ENCODE data around the gene WDR4. TPM values are rescaled to one million over a fixed set of nuclear protein-coding genes. Genes with fewer than 3 reads are reported as not detected.

The WDR4 gene
- total and polyA plus RNA-seq, 9 of the 15 experiments (the other 6 are each of a cell fraction or from before 2014, with no cell fraction given) = 5.4 to 95.4 (median 32.1) TPM

DNA sequence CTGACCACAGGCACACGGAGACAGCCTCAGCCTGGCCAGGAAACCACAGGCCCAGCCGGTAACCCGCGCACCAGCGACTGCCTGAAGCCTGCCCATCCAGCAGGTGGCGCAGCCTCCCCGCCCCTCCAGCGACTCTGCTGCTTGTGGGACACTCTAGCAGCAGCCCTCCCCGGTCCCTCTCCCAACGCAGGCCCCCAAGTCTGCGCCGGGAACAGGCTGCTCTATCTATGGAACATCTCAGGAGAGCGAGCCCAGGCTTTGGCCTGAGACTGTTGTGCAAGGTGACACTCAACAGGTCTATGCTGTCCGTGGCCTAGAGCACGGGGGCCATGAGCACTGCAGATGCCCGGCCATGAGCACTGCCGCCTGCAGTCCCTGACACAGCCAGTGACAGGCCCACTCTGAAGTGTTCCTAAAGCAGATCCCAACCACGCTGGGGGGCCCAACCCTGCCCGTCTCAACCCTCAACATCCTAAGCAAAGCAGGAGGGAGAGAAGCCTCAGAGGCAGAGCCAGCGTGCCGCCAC, 28.4 kb downstream of the WDR4 start (continued):
- 0 out of 2 replicates have a peak, but pooled peaks have one; percentile 36 for TF ChIP-seq RB1 (IDR thresholded peaks at IDR 0.05; ENCODE audit: low read depth)
- no peak for TF ChIP-seq HDAC2 (IDR thresholded peaks at IDR 0.05)
- peak in 1 of 2 experiments; percentile 50; a peak in 1 of 4 replicates for TF ChIP-seq RAD21 (CRISPR knock-in tag; conservative IDR thresholded peaks at IDR 0.05 in 1 of 2, IDR thresholded peaks at IDR 0.05 in 1 of 2)
- TF ChIP-seq CBX8 (IDR thresholded peaks at IDR 0.05; ENCODE audit: borderline replicate concordance, extremely low read depth, low read depth, low read length, poor library complexity, severe bottlenecking) = no peak
- TF ChIP-seq SP2 (IDR thresholded peaks at IDR 0.05; ENCODE audit: extremely low read depth, low read depth, low read length, poor library complexity, severe bottlenecking) = peak; percentile 73
- TF ChIP-seq, protein P1, sequence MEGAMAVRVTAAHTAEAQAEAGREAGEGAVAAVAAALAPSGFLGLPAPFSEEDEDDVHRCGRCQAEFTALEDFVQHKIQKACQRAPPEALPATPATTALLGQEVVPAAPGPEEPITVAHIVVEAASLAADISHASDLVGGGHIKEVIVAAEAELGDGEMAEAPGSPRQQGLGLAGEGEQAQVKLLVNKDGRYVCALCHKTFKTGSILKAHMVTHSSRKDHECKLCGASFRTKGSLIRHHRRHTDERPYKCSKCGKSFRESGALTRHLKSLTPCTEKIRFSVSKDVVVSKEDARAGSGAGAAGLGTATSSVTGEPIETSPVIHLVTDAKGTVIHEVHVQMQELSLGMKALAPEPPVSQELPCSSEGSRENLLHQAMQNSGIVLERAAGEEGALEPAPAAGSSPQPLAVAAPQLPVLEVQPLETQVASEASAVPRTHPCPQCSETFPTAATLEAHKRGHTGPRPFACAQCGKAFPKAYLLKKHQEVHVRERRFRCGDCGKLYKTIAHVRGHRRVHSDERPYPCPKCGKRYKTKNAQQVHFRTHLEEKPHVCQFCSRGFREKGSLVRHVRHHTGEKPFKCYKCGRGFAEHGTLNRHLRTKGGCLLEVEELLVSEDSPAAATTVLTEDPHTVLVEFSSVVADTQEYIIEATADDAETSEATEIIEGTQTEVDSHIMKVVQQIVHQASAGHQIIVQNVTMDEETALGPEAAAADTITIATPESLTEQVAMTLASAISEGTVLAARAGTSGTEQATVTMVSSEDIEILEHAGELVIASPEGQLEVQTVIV (CRISPR knock-in tag; IDR thresholded peaks at IDR 0.05; ENCODE audit: borderline replicate concordance) = no peak
- 0 out of 2 replicates have a peak, but pooled peaks have one; percentile 23 for TF ChIP-seq SMC3 (conservative IDR thresholded peaks at IDR 0.05; ENCODE audit: insufficient read depth, low read depth, low read length)
- peak; percentile 46; the same call in 1 of the 2 replicates for TF ChIP-seq HCFC1 (IDR thresholded peaks at IDR 0.05; ENCODE audit: low read depth, low read length)
- TF ChIP-seq, protein P2, sequence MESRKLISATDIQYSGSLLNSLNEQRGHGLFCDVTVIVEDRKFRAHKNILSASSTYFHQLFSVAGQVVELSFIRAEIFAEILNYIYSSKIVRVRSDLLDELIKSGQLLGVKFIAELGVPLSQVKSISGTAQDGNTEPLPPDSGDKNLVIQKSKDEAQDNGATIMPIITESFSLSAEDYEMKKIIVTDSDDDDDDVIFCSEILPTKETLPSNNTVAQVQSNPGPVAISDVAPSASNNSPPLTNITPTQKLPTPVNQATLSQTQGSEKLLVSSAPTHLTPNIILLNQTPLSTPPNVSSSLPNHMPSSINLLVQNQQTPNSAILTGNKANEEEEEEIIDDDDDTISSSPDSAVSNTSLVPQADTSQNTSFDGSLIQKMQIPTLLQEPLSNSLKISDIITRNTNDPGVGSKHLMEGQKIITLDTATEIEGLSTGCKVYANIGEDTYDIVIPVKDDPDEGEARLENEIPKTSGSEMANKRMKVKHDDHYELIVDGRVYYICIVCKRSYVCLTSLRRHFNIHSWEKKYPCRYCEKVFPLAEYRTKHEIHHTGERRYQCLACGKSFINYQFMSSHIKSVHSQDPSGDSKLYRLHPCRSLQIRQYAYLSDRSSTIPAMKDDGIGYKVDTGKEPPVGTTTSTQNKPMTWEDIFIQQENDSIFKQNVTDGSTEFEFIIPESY (CRISPR knock-in tag; IDR thresholded peaks at IDR 0.05) = peak; percentile 98
- TF ChIP-seq NFIC (IDR thresholded peaks at IDR 0.05) = 0 out of 2 replicates have a peak, but pooled peaks have one; percentile 6
- TF ChIP-seq, protein P3, sequence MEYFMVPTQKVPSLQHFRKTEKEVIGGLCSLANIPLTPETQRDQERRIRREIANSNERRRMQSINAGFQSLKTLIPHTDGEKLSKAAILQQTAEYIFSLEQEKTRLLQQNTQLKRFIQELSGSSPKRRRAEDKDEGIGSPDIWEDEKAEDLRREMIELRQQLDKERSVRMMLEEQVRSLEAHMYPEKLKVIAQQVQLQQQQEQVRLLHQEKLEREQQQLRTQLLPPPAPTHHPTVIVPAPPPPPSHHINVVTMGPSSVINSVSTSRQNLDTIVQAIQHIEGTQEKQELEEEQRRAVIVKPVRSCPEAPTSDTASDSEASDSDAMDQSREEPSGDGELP (CRISPR knock-in tag; IDR thresholded peaks at IDR 0.05; ENCODE audit: borderline replicate concordance) = peak; percentile 60; the same call in 1 of the 2 replicates
- TF ChIP-seq, protein P4, sequence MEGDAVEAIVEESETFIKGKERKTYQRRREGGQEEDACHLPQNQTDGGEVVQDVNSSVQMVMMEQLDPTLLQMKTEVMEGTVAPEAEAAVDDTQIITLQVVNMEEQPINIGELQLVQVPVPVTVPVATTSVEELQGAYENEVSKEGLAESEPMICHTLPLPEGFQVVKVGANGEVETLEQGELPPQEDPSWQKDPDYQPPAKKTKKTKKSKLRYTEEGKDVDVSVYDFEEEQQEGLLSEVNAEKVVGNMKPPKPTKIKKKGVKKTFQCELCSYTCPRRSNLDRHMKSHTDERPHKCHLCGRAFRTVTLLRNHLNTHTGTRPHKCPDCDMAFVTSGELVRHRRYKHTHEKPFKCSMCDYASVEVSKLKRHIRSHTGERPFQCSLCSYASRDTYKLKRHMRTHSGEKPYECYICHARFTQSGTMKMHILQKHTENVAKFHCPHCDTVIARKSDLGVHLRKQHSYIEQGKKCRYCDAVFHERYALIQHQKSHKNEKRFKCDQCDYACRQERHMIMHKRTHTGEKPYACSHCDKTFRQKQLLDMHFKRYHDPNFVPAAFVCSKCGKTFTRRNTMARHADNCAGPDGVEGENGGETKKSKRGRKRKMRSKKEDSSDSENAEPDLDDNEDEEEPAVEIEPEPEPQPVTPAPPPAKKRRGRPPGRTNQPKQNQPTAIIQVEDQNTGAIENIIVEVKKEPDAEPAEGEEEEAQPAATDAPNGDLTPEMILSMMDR (IDR thresholded peaks at IDR 0.05 in 2 of 3, conservative IDR thresholded peaks at IDR 0.05 in 1 of 3; ENCODE audit: insufficient read depth in 2 of 3, low read depth in 1 of 3, low read length in 3 of 3) = peak; percentile 68 to 72 (median 70)
- peak; percentile 37 for TF ChIP-seq FIP1L1 (IDR thresholded peaks at IDR 0.05; ENCODE audit: low read depth, low read length, poor library complexity, severe bottlenecking)
- TF ChIP-seq HMG20B (CRISPR knock-in tag; IDR thresholded peaks at IDR 0.05) = no peak
- TF ChIP-seq, protein P5, sequence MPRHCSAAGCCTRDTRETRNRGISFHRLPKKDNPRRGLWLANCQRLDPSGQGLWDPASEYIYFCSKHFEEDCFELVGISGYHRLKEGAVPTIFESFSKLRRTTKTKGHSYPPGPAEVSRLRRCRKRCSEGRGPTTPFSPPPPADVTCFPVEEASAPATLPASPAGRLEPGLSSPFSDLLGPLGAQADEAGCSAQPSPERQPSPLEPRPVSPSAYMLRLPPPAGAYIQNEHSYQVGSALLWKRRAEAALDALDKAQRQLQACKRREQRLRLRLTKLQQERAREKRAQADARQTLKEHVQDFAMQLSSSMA (CRISPR knock-in tag; IDR thresholded peaks at IDR 0.05) = no peak
- TF ChIP-seq TCF7 (IDR thresholded peaks at IDR 0.05; ENCODE audit: borderline replicate concordance) = no peak
- TF ChIP-seq SAP30 (IDR thresholded peaks at IDR 0.05; ENCODE audit: borderline replicate concordance, insufficient read depth, low read depth, low read length, poor library complexity, severe bottlenecking) = no peak
- TF ChIP-seq POLR2A (conservative IDR thresholded peaks at IDR 0.05) = 0 out of 2 replicates have a peak, but pooled peaks have one; percentile 16
